GM08714 (cell line): Measurements from ENCODE around the gene SLC2A1.

Experiments used
- H3K4me3 ChIP-seq: fragments of 200-500 bp; sonication (Bioruptor generic); 2 replicates; pipeline ENCODE4 v1.5.1; 2014; ENCODE audit warnings: mild to moderate bottlenecking, low read length, inconsistent platforms
- ZNF274 ChIP-seq: IDR thresholded peaks from 2 replicates; pipeline ENCODE4 v1.6.1; 2012; ENCODE audit warnings: mild to moderate bottlenecking, low read depth, low read length

Gene SLC2A1

DNA sequence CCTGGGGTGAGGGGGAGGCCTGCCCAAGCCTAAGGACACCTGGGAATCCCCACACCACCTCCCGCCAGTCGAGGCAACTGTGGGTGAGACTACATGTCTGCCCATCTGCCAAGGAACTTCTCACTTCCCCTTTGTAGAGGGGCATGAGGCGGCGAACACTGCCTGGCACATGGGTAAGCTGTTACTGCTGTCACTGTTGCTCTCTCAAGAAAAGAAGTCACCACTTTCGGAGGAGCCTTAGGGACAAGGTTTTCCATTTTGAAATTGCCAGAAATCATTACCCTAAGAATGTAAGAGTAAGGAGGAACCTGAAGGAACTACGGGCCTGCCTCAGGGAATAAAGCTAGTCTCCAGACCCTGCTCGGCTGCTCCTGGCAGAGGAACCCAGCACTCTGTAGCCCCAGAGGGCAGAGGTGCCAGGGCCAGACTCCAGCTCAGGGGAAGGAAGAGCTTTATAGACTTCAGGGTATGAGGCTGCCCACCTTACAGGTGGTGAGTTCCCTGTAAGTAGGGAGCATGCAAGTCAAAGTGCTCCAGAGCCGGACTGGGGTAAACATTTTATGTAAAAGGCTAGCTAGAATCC, 23.3 kb downstream of the SLC2A1 start:
- H3K4me3 ChIP-seq: no peak overlapping the region
- TF ChIP-seq ZNF274: no peak

DNA sequence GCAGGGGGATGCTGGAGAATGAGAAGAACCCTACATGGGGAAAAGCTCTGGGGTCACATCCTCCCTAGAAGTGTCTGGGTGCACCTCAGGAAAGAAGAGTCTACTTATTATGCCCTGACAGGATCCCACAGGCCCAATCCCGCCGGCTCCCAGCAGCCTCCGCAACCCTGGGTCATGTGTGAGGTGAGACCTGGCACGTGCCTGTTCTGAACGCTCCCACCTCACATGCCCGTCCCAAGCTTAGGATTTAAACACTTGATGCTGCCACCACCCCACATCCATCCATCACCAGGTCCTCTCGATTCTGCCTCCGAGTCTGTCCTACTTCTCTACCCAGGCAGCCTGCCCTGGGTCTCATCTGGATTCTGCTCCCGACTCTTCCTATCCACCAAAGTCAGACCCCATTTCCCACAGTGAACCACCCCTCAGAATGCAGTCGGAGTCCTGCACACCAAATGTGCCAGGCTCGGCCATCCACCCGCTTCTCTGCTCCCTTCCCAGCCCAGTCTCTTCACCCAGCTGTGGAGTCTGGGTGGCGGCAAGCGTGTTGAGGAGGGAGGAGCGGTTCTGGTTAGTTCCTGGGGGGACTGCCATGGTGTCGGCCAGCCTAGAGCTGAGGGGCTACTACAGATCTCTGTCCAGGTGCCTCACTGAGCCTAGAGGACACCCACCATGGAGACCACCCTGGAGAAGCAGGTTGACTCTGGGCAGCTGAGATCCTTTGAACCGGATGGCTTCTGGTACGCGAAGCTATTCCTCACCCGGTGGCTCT, 23.9 kb downstream of the SLC2A1 start:
- no peak for TF ChIP-seq ZNF274
- no peak overlapping the region for H3K4me3 ChIP-seq

DNA sequence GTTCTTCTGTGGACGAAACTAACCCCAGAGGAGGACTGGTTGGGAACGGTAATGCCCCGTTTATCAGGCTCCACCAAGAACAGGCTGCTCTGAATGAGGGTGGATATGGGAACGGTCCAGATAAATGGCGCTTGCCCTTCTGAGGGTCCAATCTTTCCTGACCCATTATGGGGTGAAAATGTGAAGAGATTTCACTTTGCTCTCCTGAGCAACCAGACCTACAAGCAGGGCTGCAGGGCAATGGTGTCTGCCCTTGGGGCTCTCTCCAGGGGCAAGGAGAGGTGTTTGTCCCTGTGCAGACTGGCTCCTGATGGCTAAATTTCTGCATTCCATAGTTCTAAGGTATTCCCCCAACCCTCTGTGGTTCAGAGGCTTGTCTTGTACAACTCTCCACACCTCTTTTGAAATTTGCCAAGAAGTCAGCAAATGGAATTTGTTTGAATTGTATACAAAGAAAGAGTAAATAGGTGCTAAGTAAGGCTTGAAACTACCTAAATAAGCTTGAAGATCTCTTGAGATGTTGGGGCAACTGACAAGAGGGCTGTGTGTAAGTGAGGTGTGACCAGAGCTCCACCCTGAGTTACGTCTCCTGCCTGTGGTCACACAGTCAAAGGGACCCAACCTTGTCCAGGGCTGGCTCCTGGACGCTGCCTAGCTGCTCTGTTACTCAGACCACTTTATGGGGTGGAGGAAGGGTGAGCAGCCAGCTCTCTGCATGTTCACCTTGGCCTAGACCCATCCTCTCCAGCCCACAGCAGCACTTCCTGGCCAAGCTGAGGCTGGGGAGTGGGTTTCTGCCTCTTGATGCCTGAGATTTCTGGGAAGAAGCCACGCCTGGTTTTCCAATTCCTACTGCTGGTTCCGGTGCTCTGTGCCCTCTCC, 24.8 kb downstream of the SLC2A1 start:
- no peak overlapping the region for H3K4me3 ChIP-seq
- TF ChIP-seq ZNF274: no peak

DNA sequence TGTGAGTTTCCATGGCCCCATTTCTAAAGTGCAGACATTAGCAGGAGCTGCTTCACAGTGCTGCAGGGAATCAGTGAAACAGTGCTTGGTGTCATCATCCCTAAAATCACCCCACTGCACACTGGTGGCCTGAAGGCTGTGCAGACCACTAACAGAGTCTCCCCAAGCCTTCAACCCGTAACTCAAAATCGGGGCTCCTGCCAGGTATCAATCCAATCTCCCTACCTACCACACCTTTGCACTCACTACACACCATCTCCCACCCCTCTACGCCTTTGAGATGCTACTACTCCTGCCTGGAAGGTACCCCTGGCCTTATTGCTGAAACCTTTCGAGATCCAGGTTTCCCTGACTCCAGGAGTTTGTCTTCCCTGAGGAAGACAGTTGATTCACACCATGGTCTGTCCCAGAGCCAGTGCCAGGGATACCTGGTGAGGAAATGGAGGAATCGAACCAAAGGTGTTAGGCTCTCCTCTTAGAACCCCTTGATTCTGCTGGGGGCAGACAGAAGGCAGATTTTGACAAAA, 25.5 kb downstream of the SLC2A1 start:
- H3K4me3 ChIP-seq: no peak overlapping the region
- no peak for TF ChIP-seq ZNF274

DNA sequence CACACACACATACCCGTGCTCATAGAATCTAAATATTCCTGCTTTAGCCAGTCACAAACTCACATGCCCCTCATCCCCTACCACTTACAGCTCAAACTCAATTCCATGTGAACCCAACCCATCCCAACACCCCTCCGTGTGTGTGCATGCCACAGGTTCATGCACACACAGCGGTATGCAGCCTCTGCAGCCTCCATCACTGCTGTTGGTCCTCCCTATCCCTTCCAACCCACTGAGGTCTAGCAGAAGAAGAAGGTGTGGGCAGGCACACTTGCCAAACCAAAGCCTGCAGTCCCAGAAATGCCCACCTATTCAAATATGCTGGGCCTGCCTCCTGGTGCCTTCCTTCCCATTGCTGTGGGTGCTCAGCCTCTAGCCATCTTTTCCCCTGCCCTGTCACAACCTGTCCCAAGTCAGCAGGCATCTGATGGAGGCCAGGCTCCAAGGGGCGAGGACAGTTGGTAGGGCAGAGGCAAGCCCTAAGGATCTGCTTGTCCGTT, 26.2 kb downstream of the SLC2A1 start:
- no peak overlapping the region; the same call in 1 of the 2 replicates for H3K4me3 ChIP-seq

DNA sequence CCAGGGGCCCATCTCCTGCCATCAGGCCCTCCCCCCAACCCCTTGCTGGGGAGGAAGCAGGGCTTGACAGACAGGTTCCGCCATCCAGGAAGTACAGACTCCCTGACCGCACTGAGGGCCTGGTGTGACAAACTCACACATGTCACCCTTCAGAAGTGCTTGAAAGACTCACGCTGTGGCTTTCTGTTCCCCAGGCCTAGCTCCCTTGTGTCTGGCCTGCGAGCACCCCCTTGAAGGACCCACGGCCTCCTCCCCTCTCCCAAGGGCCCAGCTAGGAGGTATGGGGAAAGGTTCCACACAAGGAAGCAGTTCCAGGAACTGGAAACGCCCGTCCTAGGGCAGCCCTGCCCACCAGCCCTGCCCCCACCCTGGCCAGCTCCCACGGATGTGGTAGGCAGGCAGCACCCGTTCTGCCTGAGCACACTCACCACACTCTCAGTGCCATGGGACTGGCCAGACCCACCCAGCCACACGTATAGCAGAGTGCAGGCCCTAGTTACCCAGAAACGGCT, 26.7 kb downstream of the SLC2A1 start:
- no peak for TF ChIP-seq ZNF274
- peak overlapping the region; percentile 8; the same call in 1 of the 2 replicates for H3K4me3 ChIP-seq

More for the DNA sequence above, 26.2 kb downstream of the SLC2A1 start:
- no peak for TF ChIP-seq ZNF274

DNA sequence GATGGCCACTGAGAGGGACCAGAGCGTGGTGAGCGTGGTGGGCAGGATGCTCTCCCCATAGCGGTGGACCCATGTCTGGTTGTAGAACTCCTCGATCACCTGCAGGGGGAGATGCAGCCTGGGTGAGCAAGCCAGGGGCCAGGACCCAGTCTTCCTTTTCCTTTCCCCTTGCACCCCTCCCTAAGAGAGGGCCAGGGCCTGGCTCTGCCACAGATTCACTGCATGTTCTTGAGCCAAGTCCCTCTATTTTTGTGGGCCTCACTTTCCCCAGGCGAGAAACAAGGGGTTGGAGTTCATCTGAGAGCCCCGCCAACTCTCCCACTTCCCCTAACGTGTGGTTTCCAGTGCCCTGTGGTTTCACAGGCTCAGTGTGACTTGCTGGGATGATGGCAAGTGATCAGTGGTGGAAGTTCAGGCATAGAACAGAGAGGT, 27.5 kb downstream of the SLC2A1 start:
- peak overlapping the region; percentile 8; the same call in 1 of the 2 replicates for H3K4me3 ChIP-seq
- TF ChIP-seq ZNF274: no peak

DNA sequence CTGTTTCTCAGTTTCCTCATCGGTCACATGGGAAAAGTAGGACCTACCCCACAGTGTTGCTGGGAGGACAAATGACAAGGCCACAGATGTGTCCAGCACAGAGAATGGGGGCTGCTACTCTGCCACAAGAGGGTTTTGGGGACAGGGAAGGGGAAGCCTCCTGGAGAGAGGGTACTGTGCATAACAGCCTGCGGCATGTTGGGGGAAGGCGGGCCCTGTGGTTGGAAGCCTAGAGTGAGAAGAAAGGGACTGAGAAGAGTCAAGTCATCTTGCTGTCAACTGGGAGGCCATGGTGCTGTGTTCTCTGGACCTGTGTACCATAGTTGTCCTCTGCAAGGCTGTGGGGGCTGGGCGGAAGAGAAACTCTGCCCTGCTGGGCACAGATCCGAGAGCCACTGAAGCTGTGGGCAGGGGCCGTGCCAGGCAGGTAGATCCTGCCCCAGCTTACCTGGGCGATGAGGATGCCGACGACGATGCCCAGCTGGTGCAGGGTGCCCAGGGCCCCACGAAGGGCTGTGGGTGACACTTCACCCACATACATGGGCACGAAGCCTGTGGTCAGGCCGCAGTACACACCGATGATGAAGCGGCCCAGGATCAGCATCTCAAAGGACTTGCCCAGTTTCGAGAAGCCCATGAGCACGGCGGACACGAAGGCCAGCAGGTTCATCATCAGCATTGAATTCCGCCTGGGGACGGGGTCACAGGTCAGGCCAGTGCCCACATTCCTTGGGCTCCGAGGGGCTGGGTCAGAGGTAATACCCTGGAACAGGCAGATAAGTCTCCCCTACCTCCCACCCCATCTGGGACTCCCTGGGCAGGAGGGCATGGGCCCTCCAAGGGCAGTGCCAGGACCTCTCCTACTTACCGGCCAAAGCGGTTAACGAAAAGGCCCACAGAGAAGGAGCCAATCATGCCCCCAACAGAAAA, 28.2 kb downstream of the SLC2A1 start:
- no peak for TF ChIP-seq ZNF274
- no peak overlapping the region for H3K4me3 ChIP-seq

DNA sequence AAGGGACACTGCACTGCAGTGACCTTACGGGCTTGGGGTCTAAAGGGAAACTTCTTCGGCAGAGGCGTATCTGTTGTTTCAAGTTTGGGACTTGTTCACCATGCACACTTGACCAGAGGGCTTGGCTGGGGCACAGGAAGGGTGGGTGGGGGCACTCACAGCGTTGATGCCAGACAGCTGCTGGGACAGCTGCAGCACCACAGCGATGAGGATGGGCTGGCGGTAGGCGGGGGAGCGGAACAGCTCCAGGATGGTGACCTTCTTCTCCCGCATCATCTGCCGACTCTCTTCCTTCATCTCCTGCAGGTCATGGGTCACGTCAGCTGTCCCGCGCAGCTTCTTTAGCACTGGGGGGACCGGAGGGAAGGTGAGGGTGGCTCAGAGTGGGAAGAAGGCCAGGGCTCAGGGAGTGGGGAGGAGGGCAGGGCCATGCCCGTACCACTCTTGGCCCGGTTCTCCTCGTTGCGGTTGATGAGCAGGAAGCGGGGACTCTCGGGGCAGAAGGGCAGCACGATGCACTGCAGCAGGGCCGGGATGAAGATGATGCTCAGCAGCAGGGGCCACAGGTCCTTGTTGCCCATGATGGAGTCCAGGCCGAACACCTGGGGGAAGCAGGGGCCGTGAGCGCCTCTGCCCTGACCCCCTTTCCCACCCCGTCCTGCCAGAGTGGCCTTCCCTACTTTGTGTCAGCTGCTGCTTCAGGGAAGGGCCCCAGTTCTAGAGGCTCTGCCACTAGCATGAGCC, 29.1 kb downstream of the SLC2A1 start:
- H3K4me3 ChIP-seq: no peak overlapping the region
- TF ChIP-seq ZNF274: no peak

DNA sequence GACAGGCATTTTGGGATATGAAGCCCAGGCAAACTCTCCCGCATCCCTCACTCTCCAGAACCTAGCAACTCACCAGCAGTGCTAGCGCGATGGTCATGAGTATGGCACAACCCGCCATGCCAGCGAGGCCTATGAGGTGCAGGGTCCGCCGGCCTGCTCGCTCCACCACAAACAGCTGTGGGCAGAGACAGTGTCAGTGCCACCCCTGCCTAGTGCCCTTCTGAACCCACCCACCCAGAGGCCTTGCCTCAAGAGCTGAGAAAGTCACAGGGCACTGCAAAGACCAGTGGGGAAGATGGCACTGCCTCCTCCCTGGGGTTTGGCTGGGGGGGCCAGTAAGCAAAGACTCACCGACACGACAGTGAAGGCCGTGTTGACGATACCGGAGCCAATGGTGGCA, 29.8 kb downstream of the SLC2A1 start:
- no peak for TF ChIP-seq ZNF274

DNA sequence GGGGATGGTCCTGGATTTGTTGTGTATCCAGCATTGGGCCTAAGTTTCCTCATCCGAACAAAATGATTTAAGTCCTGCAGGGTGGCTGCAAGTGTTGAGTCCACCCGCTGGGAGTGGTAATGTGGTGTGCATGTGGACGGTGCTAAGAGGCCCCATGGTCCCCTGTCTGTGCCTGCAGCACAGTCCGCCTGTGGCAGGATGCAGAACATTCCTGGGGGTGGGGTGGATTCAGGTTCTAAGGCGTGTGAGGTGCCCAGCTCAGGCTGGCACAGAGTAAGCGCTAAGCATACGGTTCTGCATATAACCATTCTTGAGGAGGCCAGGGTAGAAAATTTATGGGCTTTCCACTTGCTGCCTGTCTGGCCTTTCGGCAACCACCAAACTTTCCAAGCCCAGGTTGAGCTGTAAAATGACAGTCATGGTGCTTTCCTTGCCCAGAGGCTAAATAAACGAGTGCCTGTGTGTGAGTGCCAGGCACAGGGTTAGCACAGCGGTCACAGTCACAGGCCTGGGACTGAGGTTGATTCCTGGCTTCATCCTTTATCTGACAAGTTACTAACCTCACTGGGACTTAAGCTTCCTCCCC, 30.7 kb downstream of the SLC2A1 start:
- TF ChIP-seq ZNF274: no peak

More for the DNA sequence above, 29.8 kb downstream of the SLC2A1 start:
- H3K4me3 ChIP-seq: no peak overlapping the region

More for the DNA sequence above, 30.7 kb downstream of the SLC2A1 start:
- H3K4me3 ChIP-seq: no peak overlapping the region
